Left ventricle myocardium superior (tissue), 1 donor: ENCODE results near the gene RHCG. TPM values are rescaled to one million over a fixed set of nuclear protein-coding genes. Genes with fewer than 3 reads are reported as not detected.
A peak's percentile ranks its signal among the peaks of the same experiment; 100 is the strongest.

ENCODE experiments used
- ATAC-seq: fragments of 200-7000 bp; cut with Tn5 transposase; one replicate; pipeline ENCODE4 v1.9.1; 2020; ENCODE audit warnings: mild to moderate bottlenecking, moderate library complexity
- DNase-seq: peaks from one replicate; pipeline ENCODE4 v3.0.0-alpha.2; 2020
- intact Hi-C: fragments of 100-400 bp; cut with micrococcal nuclease; formaldehyde crosslinking; loops from one replicate; pipeline ENCODE4 v1.11.0; 2022
- long read RNA-seq: library from polyadenylated mRNA; unstranded; transcript quantifications from one replicate; pipeline ENCODE4 v2.0.0, GENCODE V29; 2021
- total RNA-seq: library from RNA; stranded (reverse); fragmentation: NEBNext Ultra II Directional; extraction: Animal tissue kit (Norgen Biotek cat#: 25700); gene quantifications from one replicate; pipeline ENCODE4 v1.2.1, GENCODE V29; 2021
- donor health status: DM: no; HTN: yes; CAD: no; lungs with severe emphysema.

Gene RHCG
- total RNA-seq = not detected
- long read RNA-seq = 0 reads

DNA sequence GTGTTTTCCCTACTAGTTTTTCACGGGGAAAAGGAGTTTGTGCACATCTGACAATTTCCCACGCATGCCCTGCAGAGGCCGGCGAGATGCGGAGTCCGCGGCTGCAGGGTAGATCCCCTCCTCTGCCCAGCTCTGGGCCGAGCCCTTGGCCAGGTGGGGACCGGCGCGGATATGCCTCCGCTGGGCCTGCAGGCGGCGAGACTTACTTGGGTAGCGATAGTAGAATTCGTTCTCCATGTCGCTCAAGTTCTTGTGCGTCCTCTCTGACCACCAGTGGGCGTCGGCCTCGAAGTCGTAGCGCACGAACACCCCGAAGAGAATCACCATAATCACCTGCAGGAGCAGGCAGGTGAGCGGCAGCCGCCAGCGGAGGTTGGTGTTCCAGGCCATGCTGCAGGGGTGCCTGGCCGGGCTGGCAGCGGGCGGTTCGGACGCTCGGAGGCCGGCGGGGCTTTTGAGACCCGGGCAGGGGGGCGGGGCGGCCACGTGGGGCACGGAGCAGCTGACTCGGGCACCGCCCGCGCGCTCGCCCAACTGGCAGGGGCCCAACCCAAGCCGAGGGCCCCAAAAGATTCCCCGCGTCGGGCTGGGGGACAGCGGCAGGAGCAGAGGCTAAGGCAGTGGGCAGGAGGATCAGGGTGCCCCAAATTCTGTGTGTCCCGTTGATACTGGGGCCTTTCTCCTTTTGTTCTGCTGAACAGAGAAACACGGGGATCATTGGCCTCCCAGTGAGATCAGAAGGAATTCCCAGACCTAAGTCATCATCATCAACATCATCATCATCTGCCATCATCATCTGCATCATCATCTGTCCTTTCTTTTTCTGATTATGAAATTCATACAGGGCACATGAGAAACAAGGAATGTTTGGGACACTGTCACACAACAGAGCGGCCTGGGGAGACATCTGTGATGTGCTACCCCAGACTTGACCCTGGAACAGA lies at the start of gene RHCG:
RHCG (minus strand) TSS at position 429 of the 944 bp plus-strand sequence; CDS start at position 390, 39 bp downstream.
- peak; percentile 36 for DNase-seq
- peak; percentile 51 for ATAC-seq
- intact Hi-C loops = no loop called here

GRCh38 chr15:89543389-89543788 lies 47.0 kb upstream of the RHCG start:
- intact Hi-C loops = no loop called here
- no peak for DNase-seq
- ATAC-seq = no peak

DNA sequence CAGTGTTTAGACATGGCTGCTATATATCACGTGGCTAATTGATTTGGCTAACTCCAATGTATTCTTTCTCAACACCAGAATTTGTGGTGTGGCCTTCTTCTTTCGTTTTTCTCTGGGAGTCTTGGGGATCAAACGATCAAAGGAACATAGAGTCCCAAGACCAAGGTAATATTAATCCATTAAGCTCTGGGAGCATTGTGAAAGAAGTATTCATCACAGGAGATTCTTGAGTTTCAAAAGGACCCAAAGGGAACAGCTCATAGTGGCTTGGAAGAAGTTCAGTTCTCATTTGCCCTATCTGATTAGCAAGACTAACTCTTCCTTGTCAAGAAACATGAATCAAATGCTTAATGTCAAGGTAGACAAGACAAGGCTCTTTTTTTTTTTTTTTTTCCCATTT lies 46.0 kb upstream of the RHCG start:
- no peak for DNase-seq
- intact Hi-C loops = no loop called here
- no peak for ATAC-seq

GRCh38 chr15:89539027-89539426 lies 42.6 kb upstream of the RHCG start:
- ATAC-seq = no peak
- no peak for DNase-seq
- intact Hi-C loops = no loop called here

GRCh38 chr15:89533861-89534544 lies 37.6 kb upstream of the RHCG start:
- DNase-seq (no peak), ATAC-seq (no peak)
- intact Hi-C loops = no loop called here

GRCh38 chr15:89531796-89532537 lies 35.6 kb upstream of the RHCG start:
- no peak for ATAC-seq
- intact Hi-C loops = no loop called here

GRCh38 chr15:89530976-89531375 lies 34.6 kb upstream of the RHCG start:
- ATAC-seq = no peak
- intact Hi-C loops = no loop called here
- DNase-seq = no peak

More at GRCh38 chr15:89531796-89532537, 35.6 kb upstream of the RHCG start:
- DNase-seq = no peak

DNA sequence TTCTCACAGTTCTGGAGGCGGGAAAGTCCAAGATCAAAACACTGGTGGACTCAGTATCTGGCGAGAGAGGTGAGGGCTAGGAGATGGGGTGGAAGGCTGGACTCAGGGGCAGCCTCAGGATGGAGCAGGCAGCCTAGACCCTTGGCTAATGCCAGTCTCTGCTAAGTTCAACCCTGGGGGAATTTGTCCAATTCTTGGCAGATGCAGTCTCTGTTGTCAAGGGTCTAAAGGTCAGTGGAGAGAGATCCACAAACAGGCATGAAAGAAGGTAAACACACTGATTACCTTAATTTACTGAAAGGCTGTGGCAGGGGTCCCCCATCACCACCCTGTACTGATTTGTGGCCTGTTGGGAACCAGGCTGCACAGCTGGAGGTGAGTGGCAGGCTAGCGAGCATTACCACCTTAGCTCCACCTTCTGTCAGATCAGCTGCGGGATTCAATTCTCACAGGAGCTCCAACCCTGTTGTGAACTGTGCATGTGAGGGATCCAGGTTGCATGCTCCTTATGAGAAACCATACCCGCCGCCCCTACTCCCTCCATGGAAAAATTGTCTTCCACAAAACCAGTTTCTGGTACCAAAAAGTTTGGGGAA lies 32.5 kb upstream of the RHCG start:
- intact Hi-C loops = no loop called here
- no peak for ATAC-seq

GRCh38 chr15:89526601-89527441 lies 30.4 kb upstream of the RHCG start:
- ATAC-seq (no peak), DNase-seq (no peak)
- intact Hi-C loops = no loop called here

More for the DNA sequence above, 32.5 kb upstream of the RHCG start:
- DNase-seq = no peak

GRCh38 chr15:89526181-89526580 lies 29.8 kb upstream of the RHCG start:
- ATAC-seq (no peak), DNase-seq (no peak)
- intact Hi-C loops = no loop called here

DNA sequence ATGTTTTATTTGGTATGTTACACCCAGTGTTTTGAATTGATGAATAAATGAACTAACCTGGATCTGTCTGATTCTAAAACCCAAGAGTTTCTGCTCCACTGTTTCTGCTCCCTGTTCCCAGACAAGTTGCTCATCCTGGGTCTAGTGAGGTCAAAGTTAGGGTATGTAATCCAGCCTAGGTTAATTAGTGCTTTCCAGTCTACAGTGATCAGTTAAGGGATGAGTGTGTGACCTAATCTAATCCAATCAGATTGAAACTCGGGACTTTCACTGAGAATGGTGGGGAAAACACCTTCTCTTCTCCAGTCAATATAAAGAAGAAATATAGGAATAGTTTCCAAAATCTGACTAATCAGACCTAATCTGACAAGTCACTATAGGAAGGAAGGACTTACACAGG lies 27.8 kb upstream of the RHCG start:
- intact Hi-C loops = no loop called here
- ATAC-seq (no peak), DNase-seq (no peak)

DNA sequence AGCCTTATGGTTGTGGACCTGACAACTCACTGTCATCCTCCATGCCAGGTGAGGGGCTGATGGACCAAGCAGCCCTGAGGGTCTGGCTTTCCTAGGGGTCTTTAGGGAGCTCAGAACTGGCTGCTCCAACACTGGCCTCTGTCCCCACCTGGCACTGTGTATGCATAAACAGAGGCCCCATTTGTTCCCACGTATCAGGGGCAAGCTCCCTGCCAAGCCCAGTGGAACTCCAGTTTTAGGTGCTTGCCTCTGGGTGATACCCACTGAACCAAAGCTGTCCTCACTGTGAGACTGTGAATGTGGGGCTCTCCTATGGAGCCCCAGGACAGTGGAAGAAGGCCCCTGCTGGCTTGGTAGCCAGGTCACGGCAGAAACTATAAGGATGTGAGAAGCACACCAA lies 26.7 kb upstream of the RHCG start:
- intact Hi-C loops = no loop called here
- DNase-seq (no peak), ATAC-seq (no peak)

- intact Hi-C loops = no loop called here
- ATAC-seq = no peak
Observed at GRCh38 chr15:89521605-89522004, 25.2 kb upstream of the RHCG start.

GRCh38 chr15:89515477-89515876 lies 19.1 kb upstream of the RHCG start:
- intact Hi-C loops = no loop called here
- DNase-seq = no peak
- ATAC-seq = no peak

More at GRCh38 chr15:89521605-89522004, 25.2 kb upstream of the RHCG start:
- no peak for DNase-seq

- intact Hi-C loops = no loop called here
- DNase-seq = no peak
- ATAC-seq = no peak
Observed at GRCh38 chr15:89514596-89515406, 18.4 kb upstream of the RHCG start.

- ATAC-seq (no peak), DNase-seq (no peak)
- intact Hi-C loops = no loop called here
Observed at GRCh38 chr15:89514186-89514585, 17.8 kb upstream of the RHCG start.

GRCh38 chr15:89513284-89513683 lies 16.9 kb upstream of the RHCG start:
- intact Hi-C loops = no loop called here
- DNase-seq = no peak
- ATAC-seq = no peak

DNA sequence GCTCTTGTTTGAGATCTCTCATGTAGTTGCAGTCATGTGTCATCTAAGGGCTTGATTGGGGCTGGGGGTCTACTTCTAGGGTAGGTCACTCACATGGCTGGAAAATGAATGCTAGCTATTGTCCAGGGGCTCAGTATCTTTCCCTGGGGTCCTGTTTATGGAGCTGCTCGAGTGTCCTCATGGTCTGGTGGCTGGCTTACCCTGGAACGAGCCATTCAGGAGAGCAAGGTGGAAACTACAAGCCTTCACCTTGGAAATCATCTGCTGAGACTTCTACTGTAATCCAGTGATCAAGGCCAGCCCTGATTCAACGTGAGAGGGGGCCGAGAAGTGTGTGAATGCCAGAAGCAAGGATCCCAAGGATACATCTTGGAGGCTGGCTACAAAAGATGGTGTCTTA lies 16.2 kb upstream of the RHCG start:
- intact Hi-C loops = no loop called here
- ATAC-seq (no peak), DNase-seq (no peak)
